H54 (cell line): ENCODE measurements around the gene RRAGD.

ENCODE experiments used
- DNase-seq: peaks from one replicate; pipeline ENCODE4 v3.0.0; 2011; ENCODE audit warnings: low spot score, mixed read lengths; ENCODE audit not compliant: insufficient read length
- FAIRE-seq: peaks from 3 replicates; lab custom pipeline; 2011; peaks lifted over from hg19 to GRCh38; lab: Jason Lieb, UNC
- POLR2A ChIP-seq: IDR thresholded peaks from 2 replicates; pipeline ENCODE4 v1.6.1; 2011; ENCODE audit warnings: low read depth, mild to moderate bottlenecking, low read length

The RRAGD gene

GRCh38 chr6:89375427-89376267 lies 36.4 kb downstream of the RRAGD start:
- FAIRE-seq (peak; percentile 66), DNase-seq (no peak)
- no peak for TF ChIP-seq POLR2A

GRCh38 chr6:89372506-89372901 lies 39.6 kb downstream of the RRAGD start:
- peak; percentile 27 for FAIRE-seq
- DNase-seq = no peak
- TF ChIP-seq POLR2A = no peak

GRCh38 chr6:89371849-89372505 lies 40.1 kb downstream of the RRAGD start:
- TF ChIP-seq POLR2A = no peak
- peak; percentile 57 for DNase-seq
- peak; percentile 89 for FAIRE-seq

- peak; percentile 82 for FAIRE-seq
- no peak for TF ChIP-seq POLR2A
- DNase-seq = no peak
Measured at GRCh38 chr6:89368999-89369398, 43.1 kb downstream of the RRAGD start.

GRCh38 chr6:89368107-89368506 lies 44.0 kb downstream of the RRAGD start:
- DNase-seq = no peak

GRCh38 chr6:89364586-89364985 lies 47.5 kb downstream of the RRAGD start:
- no peak for FAIRE-seq
- TF ChIP-seq POLR2A = no peak
- DNase-seq = no peak

More at GRCh38 chr6:89368107-89368506, 44.0 kb downstream of the RRAGD start:
- no peak for TF ChIP-seq POLR2A
- peak; percentile 85 for FAIRE-seq

- TF ChIP-seq POLR2A = no peak
- no peak for DNase-seq
- FAIRE-seq = no peak
Measured at GRCh38 chr6:89361171-89361570, 50.9 kb downstream of the RRAGD start.

- FAIRE-seq (peak; percentile 74), DNase-seq (no peak)
- no peak for TF ChIP-seq POLR2A
Measured at GRCh38 chr6:89360415-89360999, 51.6 kb downstream of the RRAGD start.

GRCh38 chr6:89359561-89359960 lies 52.5 kb downstream of the RRAGD start:
- peak; percentile 67 for FAIRE-seq

GRCh38 chr6:89357390-89357789 lies 54.7 kb downstream of the RRAGD start:
- FAIRE-seq (no peak), DNase-seq (no peak)
- no peak for TF ChIP-seq POLR2A

More at GRCh38 chr6:89359561-89359960, 52.5 kb downstream of the RRAGD start:
- no peak for DNase-seq
- TF ChIP-seq POLR2A = no peak

GRCh38 chr6:89356642-89357170 lies 55.4 kb downstream of the RRAGD start:
- no peak for TF ChIP-seq POLR2A
- DNase-seq = no peak

GRCh38 chr6:89355511-89356194 lies 56.4 kb downstream of the RRAGD start:
- no peak for FAIRE-seq
- no peak for DNase-seq
- TF ChIP-seq POLR2A = no peak

More at GRCh38 chr6:89356642-89357170, 55.4 kb downstream of the RRAGD start:
- no peak for FAIRE-seq

GRCh38 chr6:89353702-89354392 lies 58.2 kb downstream of the RRAGD start:
- no peak for FAIRE-seq
- no peak for DNase-seq
- no peak for TF ChIP-seq POLR2A

GRCh38 chr6:89353118-89353556 lies 58.9 kb downstream of the RRAGD start:
- TF ChIP-seq POLR2A = no peak
- DNase-seq (no peak), FAIRE-seq (no peak)
